ENCODE data around the gene LIMCH1. TPM values are rescaled to one million over a fixed set of nuclear protein-coding genes. Genes with fewer than 3 reads are reported as not detected.

The LIMCH1 gene
- total RNA-seq, 2 experiments from 2014 or later = not detected

DNA sequence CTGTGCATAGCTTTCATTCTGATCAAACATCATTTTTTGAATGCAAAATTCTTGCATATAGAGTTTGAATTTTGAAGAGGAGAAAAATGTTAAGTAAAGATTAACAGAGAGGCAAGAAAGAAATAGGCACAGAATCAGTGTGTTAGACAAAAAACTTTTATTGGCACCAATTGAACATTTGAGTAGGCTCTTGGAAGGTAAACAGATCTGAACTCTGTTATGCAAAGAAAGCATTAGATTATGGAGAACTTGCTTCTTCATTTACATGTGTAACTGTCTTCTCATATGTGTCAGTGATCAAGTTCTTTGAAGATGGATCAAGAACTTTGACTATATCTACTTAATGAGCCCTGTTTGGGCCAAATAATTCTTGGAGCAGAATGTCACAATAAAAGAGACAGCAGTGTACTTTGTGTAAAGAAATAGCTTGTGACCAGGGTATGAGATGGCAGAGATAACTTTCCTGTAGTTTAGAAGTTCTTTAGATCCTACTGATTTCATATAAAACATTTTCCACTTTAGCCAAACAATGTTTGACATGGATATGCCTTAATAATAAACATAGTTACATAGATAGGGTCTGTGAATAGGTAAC is 61.3 kb downstream of the LIMCH1 start:
- Mint-ChIP-seq H3K9me3 (ENCODE audit: low read depth) (no peaks in the 10 kb centered on the region), H3K4me3 (no peak overlapping the region), H3K36me3 (ENCODE audit: low read depth) (no peaks in the 10 kb centered on the region), H3K27ac (no peak overlapping the region), H3K27me3 (peaks cover 6% of the 10 kb centered on the region), H3K4me1 (no peaks in the 10 kb centered on the region)
- CTCF ChIA-PET = no interaction called here
- intact Hi-C loops (cut with DNase I, micrococcal nuclease) = no loop called here
- ATAC-seq (no peak), DNase-seq (no peak)
- POLR2A ChIA-PET = no interaction called here

GRCh38 chr4:41600243-41600912 is 62.4 kb downstream of the LIMCH1 start:
- no peak overlapping the region for H3K4me3 Mint-ChIP-seq
- POLR2A ChIA-PET = no interaction called here

DNA sequence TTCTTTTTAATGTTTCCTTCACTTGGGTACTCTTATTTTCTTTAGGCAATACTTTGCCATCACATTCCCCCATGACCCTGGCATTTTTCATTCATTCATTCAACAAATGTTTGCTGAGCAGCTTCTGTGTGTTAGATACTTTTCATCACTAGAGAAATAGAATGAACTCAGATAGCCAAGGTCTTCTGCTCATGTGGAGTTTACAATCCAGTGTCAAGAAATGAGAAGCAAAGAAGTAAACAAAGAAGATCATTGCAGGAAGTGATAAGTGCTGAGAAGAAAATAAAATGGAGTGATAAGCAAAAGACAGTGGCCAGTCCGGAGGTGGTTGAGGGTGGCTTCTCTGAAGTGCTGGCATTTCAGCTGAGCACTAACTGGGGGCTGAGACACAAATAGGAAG is 63.1 kb downstream of the LIMCH1 start:
- DNase-seq (no peak), ATAC-seq (no peak)
- H3K27me3 Mint-ChIP-seq = peaks cover 6% of the 10 kb centered on the region
- no peaks in the 10 kb centered on the region for H3K4me1 Mint-ChIP-seq
- ChIA-PET POLR2A (no interaction called here), CTCF (no interaction called here)
- intact Hi-C loops (cut with DNase I, micrococcal nuclease) = no loop called here
- no peaks in the 10 kb centered on the region for H3K9me3 Mint-ChIP-seq (ENCODE audit: low read depth)
- no peak overlapping the region for H3K4me3 Mint-ChIP-seq
- H3K36me3 Mint-ChIP-seq (ENCODE audit: low read depth) = no peaks in the 10 kb centered on the region
- H3K27ac Mint-ChIP-seq = no peak overlapping the region

More at GRCh38 chr4:41600243-41600912, 62.4 kb downstream of the LIMCH1 start:
- H3K27me3 Mint-ChIP-seq = peaks cover 6% of the 10 kb centered on the region
- H3K9me3 Mint-ChIP-seq (ENCODE audit: low read depth) = no peaks in the 10 kb centered on the region
- no peak overlapping the region for H3K27ac Mint-ChIP-seq
- CTCF ChIA-PET = no interaction called here
- H3K4me1 Mint-ChIP-seq = no peaks in the 10 kb centered on the region
- no peak for ATAC-seq
- intact Hi-C loops (cut with DNase I, micrococcal nuclease) = no loop called here
- DNase-seq = no peak
- H3K36me3 Mint-ChIP-seq (ENCODE audit: low read depth) = no peaks in the 10 kb centered on the region

DNA sequence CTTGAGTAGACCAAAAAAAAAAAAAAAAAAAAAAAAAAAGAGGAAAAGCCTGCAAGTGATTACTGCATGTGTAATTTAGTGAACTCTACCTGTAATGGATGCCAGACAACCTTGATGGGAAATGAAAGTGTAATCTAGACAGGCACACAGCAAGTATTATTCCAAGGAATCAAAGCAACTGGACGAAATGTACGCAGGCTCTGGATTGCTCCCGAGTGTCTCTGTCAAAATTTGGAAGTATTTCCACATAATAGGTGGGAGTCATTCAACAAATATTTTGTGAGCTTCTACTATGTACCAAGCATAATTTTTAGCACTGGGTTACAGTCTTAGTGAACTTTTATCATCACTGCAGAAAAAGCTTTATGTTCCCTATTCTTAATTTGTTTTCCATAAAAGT is 64.2 kb downstream of the LIMCH1 start:
- H3K9me3 Mint-ChIP-seq (ENCODE audit: low read depth) = no peaks in the 10 kb centered on the region
- POLR2A ChIA-PET = no interaction called here

DNA sequence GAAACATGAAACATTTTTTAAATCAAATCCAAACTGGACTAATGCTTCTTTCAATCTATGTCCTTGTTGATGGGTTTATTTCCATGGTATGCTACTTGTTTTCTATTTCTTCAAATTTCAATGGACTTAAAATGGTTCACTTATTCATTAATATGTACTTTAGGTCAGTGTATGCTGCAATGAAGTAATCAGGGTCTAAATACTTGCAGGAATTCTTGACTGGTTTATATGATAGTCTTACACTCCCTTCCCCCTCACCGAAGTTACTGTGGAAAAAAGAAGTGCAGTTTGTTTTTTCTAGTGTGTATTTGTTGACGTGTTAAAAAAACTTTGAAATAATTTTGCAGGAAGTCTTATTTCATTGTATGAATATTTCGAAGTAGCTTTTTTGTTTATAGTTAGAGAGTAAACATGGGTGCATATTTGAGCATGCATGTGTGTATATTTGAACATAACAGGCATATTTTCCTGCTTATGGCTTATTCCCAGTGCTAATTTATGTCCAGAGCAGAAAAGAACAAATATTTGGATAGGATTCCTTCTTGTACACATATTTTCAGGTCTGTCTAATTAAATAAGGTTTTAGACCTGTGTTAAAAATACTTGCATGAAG is 65.0 kb downstream of the LIMCH1 start:
- H3K4me3 Mint-ChIP-seq = no peak overlapping the region
- no peaks in the 10 kb centered on the region for H3K9me3 Mint-ChIP-seq (ENCODE audit: low read depth)
- no peak for ATAC-seq
- H3K27ac Mint-ChIP-seq = no peak overlapping the region
- intact Hi-C loops (cut with DNase I, micrococcal nuclease) = no loop called here
- peaks cover 6% of the 10 kb centered on the region for H3K27me3 Mint-ChIP-seq
- no peaks in the 10 kb centered on the region for H3K4me1 Mint-ChIP-seq
- no peaks in the 10 kb centered on the region for H3K36me3 Mint-ChIP-seq (ENCODE audit: low read depth)
- no peak for DNase-seq
- POLR2A ChIA-PET = no interaction called here
- CTCF ChIA-PET = no interaction called here

More for the DNA sequence above, 64.2 kb downstream of the LIMCH1 start:
- intact Hi-C loops (cut with DNase I, micrococcal nuclease) = no loop called here
- Mint-ChIP-seq H3K4me3 (no peak overlapping the region), H3K36me3 (ENCODE audit: low read depth) (no peaks in the 10 kb centered on the region), H3K4me1 (no peaks in the 10 kb centered on the region), H3K27ac (no peak overlapping the region), H3K27me3 (peaks cover 6% of the 10 kb centered on the region)
- no peak for ATAC-seq
- DNase-seq = no peak
- CTCF ChIA-PET = no interaction called here

GRCh38 chr4:41609851-41610250 is 71.9 kb downstream of the LIMCH1 start:
- POLR2A ChIA-PET = no interaction called here

GRCh38 chr4:41610474-41610873 is 72.5 kb downstream of the LIMCH1 start:
- peaks cover 8% of the 10 kb centered on the region for H3K27me3 Mint-ChIP-seq
- intact Hi-C loops (cut with DNase I, micrococcal nuclease) = no loop called here
- no peak overlapping the region for H3K4me3 Mint-ChIP-seq
- ATAC-seq = no peak
- no peaks in the 10 kb centered on the region for H3K4me1 Mint-ChIP-seq
- POLR2A ChIA-PET = no interaction called here
- CTCF ChIA-PET = no interaction called here
- no peak overlapping the region for H3K27ac Mint-ChIP-seq
- H3K36me3 Mint-ChIP-seq (ENCODE audit: low read depth) = no peaks in the 10 kb centered on the region
- no peaks in the 10 kb centered on the region for H3K9me3 Mint-ChIP-seq (ENCODE audit: low read depth)
- no peak for DNase-seq

More at GRCh38 chr4:41609851-41610250, 71.9 kb downstream of the LIMCH1 start:
- DNase-seq (no peak), ATAC-seq (no peak)
- intact Hi-C loops (cut with DNase I, micrococcal nuclease) = no loop called here
- Mint-ChIP-seq H3K4me3 (no peak overlapping the region), H3K27me3 (peaks cover 8% of the 10 kb centered on the region), H3K9me3 (ENCODE audit: low read depth) (no peaks in the 10 kb centered on the region), H3K27ac (no peak overlapping the region), H3K36me3 (ENCODE audit: low read depth) (no peaks in the 10 kb centered on the region), H3K4me1 (no peaks in the 10 kb centered on the region)
- CTCF ChIA-PET = no interaction called here

GRCh38 chr4:41611124-41611838 is 73.3 kb downstream of the LIMCH1 start:
- Mint-ChIP-seq H3K27me3 (peaks cover 10% of the 10 kb centered on the region), H3K4me3 (no peak overlapping the region), H3K9me3 (ENCODE audit: low read depth) (no peaks in the 10 kb centered on the region), H3K36me3 (ENCODE audit: low read depth) (no peaks in the 10 kb centered on the region), H3K27ac (no peak overlapping the region), H3K4me1 (no peaks in the 10 kb centered on the region)
- DNase-seq (no peak), ATAC-seq (no peak)
- CTCF ChIA-PET = no interaction called here
- intact Hi-C loops (cut with DNase I, micrococcal nuclease) = no loop called here
- POLR2A ChIA-PET = no interaction called here

GRCh38 chr4:41611881-41612871 is 74.2 kb downstream of the LIMCH1 start:
- POLR2A ChIA-PET = no interaction called here
- no peak for DNase-seq
- intact Hi-C loops (cut with DNase I, micrococcal nuclease) = no loop called here

GRCh38 chr4:41613386-41613785 is 75.4 kb downstream of the LIMCH1 start:
- no peaks in the 10 kb centered on the region for H3K4me1 Mint-ChIP-seq
- no peak overlapping the region for H3K27ac Mint-ChIP-seq
- no peak overlapping the region for H3K4me3 Mint-ChIP-seq
- H3K36me3 Mint-ChIP-seq (ENCODE audit: low read depth) = no peaks in the 10 kb centered on the region
- no peaks in the 10 kb centered on the region for H3K9me3 Mint-ChIP-seq (ENCODE audit: low read depth)
- ATAC-seq = no peak
- ChIA-PET POLR2A (no interaction called here), CTCF (no interaction called here)
- intact Hi-C loops (cut with DNase I, micrococcal nuclease) = no loop called here
- H3K27me3 Mint-ChIP-seq = peaks cover 10% of the 10 kb centered on the region
- DNase-seq = no peak

More at GRCh38 chr4:41611881-41612871, 74.2 kb downstream of the LIMCH1 start:
- Mint-ChIP-seq H3K27me3 (peaks cover 10% of the 10 kb centered on the region), H3K36me3 (ENCODE audit: low read depth) (no peaks in the 10 kb centered on the region), H3K4me3 (no peak overlapping the region), H3K27ac (no peak overlapping the region), H3K4me1 (no peaks in the 10 kb centered on the region), H3K9me3 (ENCODE audit: low read depth) (no peaks in the 10 kb centered on the region)
- no peak for ATAC-seq
- CTCF ChIA-PET = no interaction called here

GRCh38 chr4:41613821-41614220 is 75.9 kb downstream of the LIMCH1 start:
- H3K27me3 Mint-ChIP-seq = peaks cover 10% of the 10 kb centered on the region
- intact Hi-C loops (cut with DNase I, micrococcal nuclease) = no loop called here
- DNase-seq = no peak
- no peaks in the 10 kb centered on the region for H3K9me3 Mint-ChIP-seq (ENCODE audit: low read depth)
- ChIA-PET POLR2A (no interaction called here), CTCF (interaction anchor here (1.0 kb wide), 1 partner anchor 49 kb away, joined by 3 read pairs; no protein-coding TSS in a partner anchor)
- no peaks in the 10 kb centered on the region for H3K36me3 Mint-ChIP-seq (ENCODE audit: low read depth)
- no peak overlapping the region for H3K4me3 Mint-ChIP-seq
- no peak for ATAC-seq
- no peaks in the 10 kb centered on the region for H3K4me1 Mint-ChIP-seq
- no peak overlapping the region for H3K27ac Mint-ChIP-seq
